ENCODE results near the gene HORMAD2. TPM values are rescaled to one million over a fixed set of nuclear protein-coding genes. Genes with fewer than 3 reads are reported as not detected.
"Not testable (repeated sequence)": the region's sequence is repeated elsewhere in the genome, so short reads cannot be mapped to it uniquely, and the experiment has no call there.

Gene HORMAD2
- total RNA-seq, 1 donor from 2014 or later = not detected

DNA sequence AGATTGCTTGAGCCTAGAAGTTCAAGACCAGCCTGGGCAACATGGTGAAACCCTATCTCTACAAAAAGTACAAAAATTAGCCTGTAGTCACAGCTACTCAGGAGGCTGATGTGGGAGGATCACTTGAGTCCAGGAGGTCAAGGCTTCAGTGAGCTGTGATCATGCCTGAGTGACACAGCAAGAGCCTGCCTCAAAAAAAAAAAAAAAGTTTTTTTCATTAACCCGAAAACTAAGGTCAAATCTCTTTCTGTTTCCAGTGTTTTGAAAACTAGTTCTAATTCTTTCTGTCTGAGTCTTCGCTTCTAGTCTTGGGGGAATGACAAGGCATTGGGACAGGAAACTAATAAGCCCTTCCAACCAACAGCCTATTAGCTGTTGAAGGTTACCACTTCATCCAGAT is 108.6 kb downstream of the HORMAD2 start:
- DNase-seq (ENCODE audit: low spot score) = no peak

GRCh38 chr22:30190574-30190973 is 110.3 kb downstream of the HORMAD2 start:
- DNase-seq (ENCODE audit: low spot score) = no peak

DNA sequence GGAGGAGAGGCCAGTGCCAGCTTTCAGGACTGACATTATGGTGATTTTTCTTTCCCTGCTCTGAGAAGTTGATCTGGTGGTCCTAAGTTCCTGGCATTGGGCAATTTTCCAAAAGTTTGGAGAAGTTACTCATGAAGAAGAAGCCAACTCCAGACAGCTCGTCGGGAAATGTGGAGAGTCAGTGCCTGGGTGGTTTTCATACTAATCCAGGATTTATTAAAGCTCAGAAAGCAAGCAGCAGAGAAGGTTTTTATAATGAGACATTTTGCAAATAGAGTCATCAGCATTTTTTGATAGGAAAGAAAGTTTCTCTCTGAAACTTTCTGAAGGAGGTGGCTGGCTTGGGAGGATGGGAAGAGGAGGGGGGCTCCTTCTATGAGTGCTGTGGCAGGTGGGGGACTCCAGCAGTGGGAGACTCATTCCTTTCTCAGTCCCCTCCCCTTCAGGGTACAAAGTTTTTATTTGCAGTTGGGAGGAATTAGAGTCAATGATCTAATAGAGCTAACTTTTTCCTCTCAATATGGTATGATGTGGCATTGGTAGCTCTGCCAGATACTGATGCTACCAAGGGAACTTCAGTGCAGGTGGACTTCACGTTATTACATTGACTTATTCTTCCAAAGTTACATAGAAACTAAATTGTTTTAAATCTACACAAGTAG is 110.9 kb downstream of the HORMAD2 start:
- no peak for DNase-seq (ENCODE audit: low spot score)

- no peak for DNase-seq (ENCODE audit: low spot score)
These were observed 112.2 kb downstream of the HORMAD2 start for GRCh38 chr22:30192427-30192826.

GRCh38 chr22:30193031-30193775 is 112.9 kb downstream of the HORMAD2 start:
- no peak for DNase-seq (ENCODE audit: low spot score)

DNA sequence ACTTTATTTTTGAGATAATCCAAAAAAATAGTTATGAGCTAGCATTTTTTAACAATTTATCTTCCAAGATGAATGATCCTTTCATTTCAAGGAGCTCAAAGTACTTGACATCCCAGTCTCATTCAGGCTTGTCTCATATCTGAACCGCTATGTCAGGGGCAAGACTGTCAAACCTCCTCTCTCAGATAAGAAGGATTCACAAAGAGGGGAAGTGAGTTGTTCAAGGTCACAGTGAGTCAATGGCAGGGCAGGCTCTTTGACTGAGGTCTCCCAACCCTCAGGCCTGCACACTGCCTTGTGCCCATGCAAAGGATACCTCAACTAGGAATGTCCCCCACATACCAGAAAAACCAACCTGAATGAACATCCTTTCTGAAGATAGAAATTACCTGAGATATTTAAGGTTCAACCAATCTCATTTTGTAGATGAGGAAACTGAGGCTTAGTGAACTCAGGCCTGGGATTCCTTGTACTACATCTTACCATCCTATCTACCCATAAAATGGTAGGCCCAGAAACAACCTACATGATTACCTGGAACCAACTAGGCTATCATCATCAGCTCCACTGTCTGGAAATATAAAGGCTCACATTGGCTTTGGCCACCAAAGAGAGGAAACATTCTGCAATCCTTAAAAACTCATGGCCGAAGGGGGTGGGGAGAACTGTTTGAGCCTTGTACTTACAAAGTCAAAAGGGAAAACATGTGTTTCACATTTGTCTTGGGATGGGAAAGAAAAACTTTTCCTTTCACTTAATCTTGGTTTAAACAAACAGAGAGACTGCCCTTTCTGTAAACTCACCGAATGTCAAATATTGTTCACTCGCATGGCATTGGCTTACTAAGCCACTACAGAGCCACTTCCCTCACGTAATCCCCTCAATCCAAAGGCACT is 115.2 kb downstream of the HORMAD2 start:
- no peak for DNase-seq (ENCODE audit: low spot score)

GRCh38 chr22:30196141-30196879 is 116.0 kb downstream of the HORMAD2 start:
- DNase-seq (ENCODE audit: low spot score) = peak; percentile 72

- no peak for DNase-seq (ENCODE audit: low spot score)
These were observed 116.6 kb downstream of the HORMAD2 start for GRCh38 chr22:30196880-30197336.

DNA sequence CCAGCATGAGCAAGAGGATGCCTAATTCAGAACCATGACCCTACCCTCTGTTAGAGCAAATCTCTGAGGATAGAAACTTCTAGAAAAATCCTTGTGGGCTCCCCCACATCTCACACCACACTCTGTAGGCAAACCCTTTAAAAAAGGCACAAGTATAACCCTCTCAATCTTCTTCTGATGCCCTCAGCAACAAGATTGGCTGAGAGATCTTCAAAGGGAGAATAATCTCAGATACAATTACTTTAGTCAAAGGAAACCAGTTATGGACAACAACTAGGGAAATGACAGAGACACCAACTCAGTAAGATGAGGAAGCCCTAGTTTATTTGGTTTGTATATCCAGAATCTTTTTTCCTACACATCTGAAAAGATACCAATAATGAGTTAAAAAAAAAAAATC is 117.1 kb downstream of the HORMAD2 start:
- no peak for DNase-seq (ENCODE audit: low spot score)

GRCh38 chr22:30198152-30198825 is 118.0 kb downstream of the HORMAD2 start:
- no peak for DNase-seq (ENCODE audit: low spot score)

DNA sequence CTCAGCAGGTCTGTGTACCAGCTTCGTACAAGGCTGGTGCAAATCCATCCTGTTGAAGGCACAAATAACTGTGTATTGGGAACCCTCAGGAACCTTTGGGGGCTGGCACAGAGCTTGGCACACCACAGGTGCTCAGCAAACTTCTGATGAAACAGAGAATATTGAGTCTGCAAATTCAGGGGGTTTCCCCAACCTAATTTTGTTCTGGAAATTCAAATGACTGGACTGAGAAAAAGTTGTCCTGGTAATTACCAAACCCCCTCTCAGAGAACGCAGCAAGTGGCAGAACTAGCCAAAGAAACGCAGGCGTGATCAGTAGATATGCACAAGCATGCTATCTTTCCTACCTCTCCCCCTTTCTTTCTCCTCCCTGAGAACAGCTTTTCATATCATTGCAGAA is 118.7 kb downstream of the HORMAD2 start:
- no peak for DNase-seq (ENCODE audit: low spot score)

DNA sequence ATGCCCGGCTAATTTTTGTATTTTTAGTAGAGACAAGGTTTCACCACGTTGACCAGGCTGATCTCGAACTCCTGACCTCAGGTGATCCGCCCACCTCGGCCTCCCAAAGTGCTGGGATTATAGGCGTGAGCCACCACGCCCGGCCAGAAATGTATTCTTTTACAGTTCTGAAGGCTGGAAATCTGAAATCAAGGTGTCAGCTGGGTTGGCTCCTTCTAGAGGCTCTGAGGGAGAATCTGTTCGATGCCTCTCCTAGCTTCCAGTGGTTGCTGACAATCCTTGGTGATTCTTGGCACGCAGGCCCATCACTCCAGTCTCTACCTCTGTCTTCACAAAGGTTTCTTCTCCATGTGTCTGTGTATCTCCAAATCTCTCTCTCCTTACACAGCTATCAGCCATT is 120.6 kb downstream of the HORMAD2 start:
- DNase-seq (ENCODE audit: low spot score) = not testable (repeated sequence)

GRCh38 chr22:30201945-30202344 is 121.7 kb downstream of the HORMAD2 start:
- no peak for DNase-seq (ENCODE audit: low spot score)

GRCh38 chr22:30202531-30203006 is 122.3 kb downstream of the HORMAD2 start:
- peak; percentile 68 for DNase-seq (ENCODE audit: low spot score)

GRCh38 chr22:30204015-30204741 is 123.9 kb downstream of the HORMAD2 start:
- DNase-seq (ENCODE audit: low spot score) = no peak

DNA sequence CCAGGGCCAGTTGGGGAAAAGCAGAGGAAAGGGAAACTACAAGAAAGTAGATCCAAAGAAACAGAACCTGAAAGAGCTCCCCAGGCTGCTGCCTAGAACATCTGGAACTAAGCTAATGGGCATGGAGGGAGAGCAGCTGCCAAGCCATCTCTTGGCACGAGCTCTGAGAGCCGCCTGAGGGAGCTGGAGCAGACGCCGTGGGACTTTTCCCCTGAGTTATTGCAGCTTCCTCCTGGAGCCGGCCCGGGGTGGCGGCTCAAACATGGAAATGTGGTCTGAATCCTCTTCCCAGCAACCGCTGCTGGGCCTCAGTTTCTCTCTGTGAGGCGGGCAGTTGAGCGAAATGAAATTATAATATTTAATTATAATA is 124.5 kb downstream of the HORMAD2 start:
- DNase-seq (ENCODE audit: low spot score) = peak; percentile 54

GRCh38 chr22:30205281-30206115 is 125.2 kb downstream of the HORMAD2 start:
- no peak for DNase-seq (ENCODE audit: low spot score)

DNA sequence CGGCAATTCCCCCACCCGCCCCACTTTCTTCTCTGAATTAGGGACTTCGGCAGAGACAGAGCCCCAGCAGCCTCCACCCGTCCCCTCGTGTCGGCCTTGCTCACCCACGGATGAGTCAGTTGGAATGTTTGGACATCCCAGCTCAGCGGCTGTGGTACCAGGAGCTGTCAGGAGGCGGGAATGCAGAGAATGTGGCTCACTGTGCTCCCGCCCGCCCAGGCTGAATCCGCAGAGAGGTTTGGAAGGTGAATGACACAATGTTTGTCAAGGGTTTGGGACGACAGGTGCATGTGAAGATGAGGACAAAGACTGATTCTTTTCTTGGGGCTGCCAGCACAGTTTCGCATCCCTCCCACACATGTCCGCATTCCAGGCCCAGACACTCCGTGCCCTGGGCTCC is 126.7 kb downstream of the HORMAD2 start:
- DNase-seq (ENCODE audit: low spot score) = peak; percentile 86
